ENCODE results near the gene STUB1. TPM values are rescaled to one million over a fixed set of nuclear protein-coding genes. Genes with fewer than 3 reads are reported as not detected.

STUB1 gene
- total RNA-seq, 1 experiment from 2014 or later = 102 TPM

GRCh38 chr16:711548-712320 lies 31.5 kb downstream of the STUB1 start:
- no peaks in the 10 kb centered on the region for H3K9me3 ChIP-seq (ENCODE audit: control insufficient read depth, low read depth, low read length)

More at GRCh38 chr16:711548-712320, 31.5 kb downstream of the STUB1 start:
- H3K23me2 ChIP-seq (ENCODE audit: insufficient read length, low read depth, low read length, poor library complexity, severe bottlenecking) = peaks cover 8% of the 10 kb centered on the region
- H3K4me1 ChIP-seq (ENCODE audit: insufficient read depth, low read length) = no peaks in the 10 kb centered on the region
- no peak overlapping the region for H3K56ac ChIP-seq (ENCODE audit: insufficient read length, low read depth, low read length)
- no peak overlapping the region for H2AK5ac ChIP-seq (ENCODE audit: insufficient read length, low read length)
- H4K8ac ChIP-seq (replicated peaks; ENCODE audit: insufficient read length, low read depth, low read length) = no peak overlapping the region
- H3K27me3 ChIP-seq (ENCODE audit: insufficient read depth, low read length) = peaks cover 19% of the 10 kb centered on the region; the same call in 1 of the 2 replicates
- Mint-ChIP-seq H3K4me1 (peaks cover 9 to 14% of the 10 kb centered on the region in 2 experiments), H3K36me3 (ENCODE audit: insufficient read depth in 1 of 3, low read depth in 3 of 3) (no peaks in the 10 kb centered on the region), H3K9me3 (peaks cover 0 to 2% of the 10 kb centered on the region in 2 experiments; a peak in 2 of 5 replicates), H3K27me3 (ENCODE audit: low read depth) (peaks cover 77% of the 10 kb centered on the region), H3K4me3 (no peak overlapping the region), H3K27ac (no peak overlapping the region)
- H3K79me2 ChIP-seq (ENCODE audit: insufficient read depth, low read length) = no peaks in the 10 kb centered on the region
- no CpG with 5 or more reads among the region's 25 CpGs for WGBS (ENCODE audit: extremely low coverage, insufficient read length, low lambda C conversion rate)
- no peak overlapping the region for H3K14ac ChIP-seq (ENCODE audit: insufficient read depth, low read length)
- H2BK5ac ChIP-seq (ENCODE audit: insufficient read length, low read length) = no peak overlapping the region
- H4K5ac ChIP-seq (ENCODE audit: insufficient read length, low read depth, low read length) = no peak overlapping the region
- TF ChIP-seq, protein P1, sequence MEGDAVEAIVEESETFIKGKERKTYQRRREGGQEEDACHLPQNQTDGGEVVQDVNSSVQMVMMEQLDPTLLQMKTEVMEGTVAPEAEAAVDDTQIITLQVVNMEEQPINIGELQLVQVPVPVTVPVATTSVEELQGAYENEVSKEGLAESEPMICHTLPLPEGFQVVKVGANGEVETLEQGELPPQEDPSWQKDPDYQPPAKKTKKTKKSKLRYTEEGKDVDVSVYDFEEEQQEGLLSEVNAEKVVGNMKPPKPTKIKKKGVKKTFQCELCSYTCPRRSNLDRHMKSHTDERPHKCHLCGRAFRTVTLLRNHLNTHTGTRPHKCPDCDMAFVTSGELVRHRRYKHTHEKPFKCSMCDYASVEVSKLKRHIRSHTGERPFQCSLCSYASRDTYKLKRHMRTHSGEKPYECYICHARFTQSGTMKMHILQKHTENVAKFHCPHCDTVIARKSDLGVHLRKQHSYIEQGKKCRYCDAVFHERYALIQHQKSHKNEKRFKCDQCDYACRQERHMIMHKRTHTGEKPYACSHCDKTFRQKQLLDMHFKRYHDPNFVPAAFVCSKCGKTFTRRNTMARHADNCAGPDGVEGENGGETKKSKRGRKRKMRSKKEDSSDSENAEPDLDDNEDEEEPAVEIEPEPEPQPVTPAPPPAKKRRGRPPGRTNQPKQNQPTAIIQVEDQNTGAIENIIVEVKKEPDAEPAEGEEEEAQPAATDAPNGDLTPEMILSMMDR (conservative IDR thresholded peaks at IDR 0.05) = peak; percentile 99
- no peaks in the 10 kb centered on the region for H4K20me1 ChIP-seq (ENCODE audit: control insufficient read depth, insufficient read depth, insufficient read length)
- H3K4ac ChIP-seq (ENCODE audit: low read depth, low read length) = no peak overlapping the region
- no peak overlapping the region for H3K4me2 ChIP-seq (ENCODE audit: insufficient read depth, insufficient read length, low read length)
- no peak overlapping the region for H2AFZ ChIP-seq (ENCODE audit: low read length)
- no peak overlapping the region for H3T11ph ChIP-seq (ENCODE audit: low read length)
- H3K79me1 ChIP-seq (ENCODE audit: insufficient read depth, low read depth, low read length, poor library complexity, severe bottlenecking) = no peaks in the 10 kb centered on the region
- H3K23ac ChIP-seq (ENCODE audit: insufficient read length, low read depth, low read length) = no peak overlapping the region
- DNase-seq = peak; percentile 85
- H3K9ac ChIP-seq (ENCODE audit: extremely low read depth, insufficient read length, low read length) = no peak overlapping the region
- no peak overlapping the region for H3K27ac ChIP-seq (ENCODE audit: insufficient read length, low read depth, low read length)
- no peak overlapping the region for H2BK120ac ChIP-seq (ENCODE audit: low read depth, low read length, poor library complexity, severe bottlenecking)
- H2BK12ac ChIP-seq (ENCODE audit: insufficient read length, low read depth, low read length) = no peak overlapping the region
- H4K91ac ChIP-seq (ENCODE audit: insufficient read length, low read depth, low read length) = no peak overlapping the region
- no peak overlapping the region for H3K18ac ChIP-seq (ENCODE audit: insufficient read length, low read depth, low read length)
- no peak overlapping the region for H2BK20ac ChIP-seq (ENCODE audit: low read depth, low read length, poor library complexity, severe bottlenecking)
- no peak overlapping the region for H2BK15ac ChIP-seq (ENCODE audit: low read depth, low read length)

All from H9 (cell line).